Stimulated activated CD4-positive, alpha-beta T cell treated with anti-CD3 and anti-CD28 coated beads, Interleukin-12 subunit alpha, Interleukin-12 subunit beta, amount 100 ng/mL, for 24 hours (primary cell): ENCODE measurements around the gene AGT.
"Not testable (repeated sequence)": the region's sequence is repeated elsewhere in the genome, so short reads cannot be mapped to it uniquely, and the experiment has no call there.

Experiments used
- DNase-seq, 2 experiments: peaks; one replicate each; pipeline ENCODE4 v3.0.0-alpha.2; 2020; ENCODE audit warnings: low read depth in 2 of 2

The AGT gene

GRCh38 chr1:230707732-230708630 lies 5.9 kb downstream of the AGT start:
- no peak for DNase-seq

- no peak for DNase-seq
Measured at GRCh38 chr1:230706887-230707731, 6.8 kb downstream of the AGT start.

- DNase-seq, result no peak
Measured at GRCh38 chr1:230706020-230706699, 7.8 kb downstream of the AGT start.

GRCh38 chr1:230705289-230706019 lies 8.5 kb downstream of the AGT start:
- no peak for DNase-seq

- no peak for DNase-seq
Measured at GRCh38 chr1:230704830-230705229, 9.1 kb downstream of the AGT start.

GRCh38 chr1:230703679-230704385 lies 10.1 kb downstream of the AGT start:
- DNase-seq, result no peak

GRCh38 chr1:230702934-230703678 lies 10.8 kb downstream of the AGT start:
- DNase-seq, result no peak

GRCh38 chr1:230701895-230702768 lies 11.8 kb downstream of the AGT start:
- DNase-seq, result no peak

GRCh38 chr1:230701434-230701833 lies 12.5 kb downstream of the AGT start:
- no peak for DNase-seq

GRCh38 chr1:230700132-230700531 lies 13.8 kb downstream of the AGT start:
- DNase-seq, result no peak

- DNase-seq, result no peak
Measured at GRCh38 chr1:230699716-230700115, 14.2 kb downstream of the AGT start.

- not testable (repeated sequence) for DNase-seq
Measured at GRCh38 chr1:230698964-230699363, 15.0 kb downstream of the AGT start.

GRCh38 chr1:230698130-230698529 lies 15.8 kb downstream of the AGT start:
- no peak for DNase-seq

GRCh38 chr1:230696722-230697437 lies 17.0 kb downstream of the AGT start:
- no peak for DNase-seq

- DNase-seq, result no peak
Measured at GRCh38 chr1:230696218-230696617, 17.7 kb downstream of the AGT start.

- DNase-seq, result no peak
Measured at GRCh38 chr1:230694991-230695390, 18.9 kb downstream of the AGT start.

- DNase-seq, result no peak
Measured at GRCh38 chr1:230694464-230694863, 19.5 kb downstream of the AGT start.

- no peak for DNase-seq
Measured at GRCh38 chr1:230693777-230694176, 20.1 kb downstream of the AGT start.
